H9 (cell line): ENCODE measurements around the gene TMEM132D. TPM values are rescaled to one million over a fixed set of nuclear protein-coding genes. Genes with fewer than 3 reads are reported as not detected.

Experiments used
- DNase-seq: peaks from one replicate; pipeline ENCODE4 v3.0.0-alpha.2; 2017
- H2AFZ ChIP-seq: one replicate; pipeline ENCODE4 v1.6.1; 2013; ENCODE audit warnings: mild to moderate bottlenecking, low read length, control low read depth, moderate library complexity
- H2AK5ac ChIP-seq: 2 replicates; pipeline ENCODE4 v1.6.1; 2013; ENCODE audit warnings: low read length, control low read depth, mixed read lengths; ENCODE audit not compliant: insufficient read length
- H2BK120ac ChIP-seq: one replicate; pipeline ENCODE4 v1.6.1; 2013; ENCODE audit warnings: low read depth, mild to moderate bottlenecking, low read length, control low read depth, inconsistent platforms; ENCODE audit not compliant: poor library complexity, severe bottlenecking
- H2BK12ac ChIP-seq: 2 replicates; pipeline ENCODE4 v1.6.1; 2013; ENCODE audit warnings: low read length, control low read depth, mixed read lengths, low read depth; ENCODE audit not compliant: insufficient read length
- H2BK15ac ChIP-seq: 2 replicates; pipeline ENCODE4 v1.6.1; 2013; ENCODE audit warnings: low read depth, low read length, control low read depth
- H2BK20ac ChIP-seq: one replicate; pipeline ENCODE4 v1.6.1; 2013; ENCODE audit warnings: low read depth, mild to moderate bottlenecking, low read length, control low read depth, inconsistent platforms; ENCODE audit not compliant: poor library complexity, severe bottlenecking
- H2BK5ac ChIP-seq: 2 replicates; pipeline ENCODE4 v1.6.1; 2013; ENCODE audit warnings: low read length, control low read depth, mixed read lengths; ENCODE audit not compliant: insufficient read length
- H3K14ac ChIP-seq: 2 replicates; pipeline ENCODE4 v1.6.1; 2013; ENCODE audit warnings: low read length, control low read depth; ENCODE audit not compliant: insufficient read depth
- H3K18ac ChIP-seq: 2 replicates; pipeline ENCODE4 v1.6.1; 2013; ENCODE audit warnings: low read depth, mild to moderate bottlenecking, mixed read lengths, low read length, control low read depth; ENCODE audit not compliant: insufficient read length
- H3K23ac ChIP-seq: 2 replicates; pipeline ENCODE4 v1.6.1; 2013; ENCODE audit warnings: low read length, control low read depth, mixed read lengths, low read depth; ENCODE audit not compliant: insufficient read length
- H3K23me2 ChIP-seq: 2 replicates; pipeline ENCODE4 v1.6.1; 2013; ENCODE audit warnings: low read depth, mild to moderate bottlenecking, mixed read lengths, low read length, control low read depth; ENCODE audit not compliant: insufficient read length, poor library complexity, severe bottlenecking
- H3K27ac ChIP-seq: 2 replicates; pipeline ENCODE4 v1.5.1; 2013; ENCODE audit warnings: low read length, control low read depth, mixed read lengths, low read depth; ENCODE audit not compliant: insufficient read length
- H3K27me3 ChIP-seq: 2 replicates; pipeline ENCODE4 v1.6.1; 2013; ENCODE audit warnings: low read length, control low read depth, inconsistent platforms; ENCODE audit not compliant: insufficient read depth
- H3K4ac ChIP-seq: 2 replicates; pipeline ENCODE4 v1.6.1; 2013; ENCODE audit warnings: low read depth, mild to moderate bottlenecking, control low read depth, inconsistent platforms, low read length, moderate library complexity
- H3K4me1 ChIP-seq: 2 replicates; pipeline ENCODE4 v1.6.1; 2013; ENCODE audit warnings: low read length, control low read depth, inconsistent platforms; ENCODE audit not compliant: insufficient read depth
- H3K4me2 ChIP-seq: 2 replicates; pipeline ENCODE4 v1.6.1; 2013; ENCODE audit warnings: low read length, control low read depth, mixed read lengths; ENCODE audit not compliant: insufficient read length, insufficient read depth
- H3K56ac ChIP-seq: 2 replicates; pipeline ENCODE4 v1.6.1; 2013; ENCODE audit warnings: low read depth, mild to moderate bottlenecking, mixed read lengths, low read length, control low read depth; ENCODE audit not compliant: insufficient read length
- H3K79me1 ChIP-seq: 2 replicates; pipeline ENCODE4 v1.6.1; 2013; ENCODE audit warnings: low read depth, mild to moderate bottlenecking, moderate library complexity, low read length, control low read depth, inconsistent platforms; ENCODE audit not compliant: insufficient read depth, poor library complexity, severe bottlenecking
- H3K79me2 ChIP-seq: 2 replicates; pipeline ENCODE4 v1.6.1; 2013; ENCODE audit warnings: low read length, control low read depth, inconsistent platforms; ENCODE audit not compliant: insufficient read depth
- H3K9ac ChIP-seq: 2 replicates; pipeline ENCODE4 v1.6.1; 2013; ENCODE audit warnings: low read length, control low read depth, mixed read lengths; ENCODE audit not compliant: insufficient read length; ENCODE audit errors: extremely low read depth
- H3K9me3 ChIP-seq: one replicate; pipeline ENCODE4 v1.6.1; 2013; ENCODE audit warnings: low read depth, low read length, inconsistent platforms; ENCODE audit not compliant: control insufficient read depth
- H3T11ph ChIP-seq: one replicate; pipeline ENCODE4 v1.6.1; 2013; ENCODE audit warnings: mild to moderate bottlenecking, low read length, control low read depth, inconsistent platforms
- H4K20me1 ChIP-seq: one replicate; pipeline ENCODE4 v1.6.1; 2013; ENCODE audit not compliant: control insufficient read depth, insufficient read length, insufficient read depth
- H4K5ac ChIP-seq: 2 replicates; pipeline ENCODE4 v1.6.1; 2013; ENCODE audit warnings: low read depth, mild to moderate bottlenecking, mixed read lengths, low read length, control low read depth; ENCODE audit not compliant: insufficient read length
- H4K8ac ChIP-seq: replicated peaks from 2 replicates; pipeline ENCODE4 v1.6.1; 2013; ENCODE audit warnings: low read length, control low read depth, mixed read lengths, low read depth; ENCODE audit not compliant: insufficient read length
- H4K91ac ChIP-seq: 2 replicates; pipeline ENCODE4 v1.6.1; 2013; ENCODE audit warnings: low read depth, mild to moderate bottlenecking, moderate library complexity, mixed read lengths, low read length, control low read depth; ENCODE audit not compliant: insufficient read length
- H3K27ac Mint-ChIP-seq, 3 experiments: 2 replicates in 2 of 3; 3 replicates in 1 of 3; pipeline ENCODE4 v1.8.0; 2020 to 2021; ENCODE audit warnings: mixed read lengths in 3 of 3, mild to moderate bottlenecking in 1 of 3, moderate library complexity in 1 of 3
- H3K27me3 Mint-ChIP-seq: 2 replicates; pipeline ENCODE4 v1.8.0; 2021; ENCODE audit warnings: low read depth, mild to moderate bottlenecking, moderate library complexity, mixed read lengths
- H3K36me3 Mint-ChIP-seq, 3 experiments: 2 replicates in 2 of 3; 3 replicates in 1 of 3; pipeline ENCODE4 v1.8.0; 2020 to 2021; ENCODE audit warnings: low read depth in 3 of 3, mixed read lengths in 3 of 3; ENCODE audit not compliant: insufficient read depth in 1 of 3
- H3K4me1 Mint-ChIP-seq, 2 experiments: 2 replicates each; pipeline ENCODE4 v1.8.0; 2020; ENCODE audit warnings: mixed read lengths in 2 of 2
- H3K4me3 Mint-ChIP-seq, 2 experiments: 2 replicates in 1 of 2; 3 replicates in 1 of 2; pipeline ENCODE4 v1.8.0; 2020 to 2021; ENCODE audit warnings: mild to moderate bottlenecking in 2 of 2, mixed read lengths in 2 of 2, moderate library complexity in 1 of 2
- H3K9me3 Mint-ChIP-seq, 2 experiments: 2 replicates in 1 of 2; 3 replicates in 1 of 2; pipeline ENCODE4 v1.8.0; 2020; ENCODE audit warnings: mild to moderate bottlenecking in 2 of 2, mixed read lengths in 2 of 2, moderate library complexity in 1 of 2
- WGBS: extraction: QIAGEN DNeasy Blood & Tissue Kit; methylation state at CpG from one replicate; pipeline ENCODE4 v1.1.7; 2013; ENCODE audit warnings: missing lambda C conversion rate, low lambda C conversion rate, mixed read lengths; ENCODE audit not compliant: insufficient read length; ENCODE audit errors: extremely low coverage; 5-methylcytosine and 5-hydroxymethylcytosine counted together
- total RNA-seq: library from RNA; stranded (reverse); gene quantifications from 2 replicates; pipeline ENCODE4 v1.2.1, GENCODE V29; 2021
- TF ChIP-seq, protein P1 (sequence below): fragments of 200-600 bp; sonication (generic); conservative IDR thresholded peaks from 3 replicates; pipeline ENCODE4 v1.8.0; 2021; ENCODE audit warnings: antibody characterized with exemption, mild to moderate bottlenecking

Gene TMEM132D
- total RNA-seq, 1 experiment from 2014 or later, result 6.1 TPM

DNA sequence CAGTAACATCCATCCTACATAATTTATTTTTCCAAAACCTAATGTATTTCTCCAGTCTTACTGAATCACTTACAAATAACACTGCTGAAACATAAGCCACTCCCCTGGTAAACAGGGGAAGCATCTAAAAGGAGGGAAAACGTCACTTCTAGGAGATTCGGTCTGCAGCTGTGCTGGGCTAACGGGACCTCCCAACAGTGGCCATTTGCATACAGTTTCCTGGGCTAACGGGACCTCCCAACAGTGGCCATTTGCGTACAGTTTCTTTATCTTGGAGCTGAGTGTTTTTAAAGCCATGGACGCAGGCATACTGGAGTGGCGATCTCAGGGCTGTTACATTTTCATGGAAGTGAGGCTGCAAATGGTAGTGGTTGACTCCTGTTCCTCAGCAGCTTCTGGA is 242.9 kb downstream of the TMEM132D start:
- Histone ChIP-seq H4K5ac (no peak overlapping the region), H4K8ac (no peak overlapping the region), H3K4me2 (no peak overlapping the region), H3K56ac (no peak overlapping the region), H3K4me1 (peaks cover 9% of the 10 kb centered on the region; the same call in 1 of the 2 replicates), H2BK5ac (no peak overlapping the region), H2BK12ac (no peak overlapping the region), H2AFZ (no peak overlapping the region), H2AK5ac (no peak overlapping the region), H3K79me1 (no peaks in the 10 kb centered on the region), H3K27ac (peak overlapping the region; percentile 1), H2BK120ac (no peak overlapping the region), H3K9me3 (no peaks in the 10 kb centered on the region), H3K23me2 (no peaks in the 10 kb centered on the region), H4K91ac (no peak overlapping the region), H3K18ac (no peak overlapping the region), H4K20me1 (no peaks in the 10 kb centered on the region), H3T11ph (no peak overlapping the region), H3K4ac (no peak overlapping the region), H3K27me3 (no peaks in the 10 kb centered on the region), H3K9ac (no peak overlapping the region), H3K23ac (no peak overlapping the region), H3K79me2 (no peaks in the 10 kb centered on the region), H2BK20ac (no peak overlapping the region), H3K14ac (no peak overlapping the region), H2BK15ac (no peak overlapping the region)
- no peaks in the 10 kb centered on the region; the same call in 1 of the 2 replicates for H3K27me3 Mint-ChIP-seq
- peak overlapping the region in 1 of 3 experiments; percentile 10; a peak in 1 of 7 replicates for H3K27ac Mint-ChIP-seq
- H3K4me3 Mint-ChIP-seq, result no peak overlapping the region
- no CpG with 5 or more reads among the region's 7 CpGs for WGBS
- peak; percentile 54 for DNase-seq
- no peaks in the 10 kb centered on the region for H3K9me3 Mint-ChIP-seq
- H3K4me1 Mint-ChIP-seq, result peaks cover 28 to 39% of the 10 kb centered on the region in 2 experiments
- TF ChIP-seq, protein P1, sequence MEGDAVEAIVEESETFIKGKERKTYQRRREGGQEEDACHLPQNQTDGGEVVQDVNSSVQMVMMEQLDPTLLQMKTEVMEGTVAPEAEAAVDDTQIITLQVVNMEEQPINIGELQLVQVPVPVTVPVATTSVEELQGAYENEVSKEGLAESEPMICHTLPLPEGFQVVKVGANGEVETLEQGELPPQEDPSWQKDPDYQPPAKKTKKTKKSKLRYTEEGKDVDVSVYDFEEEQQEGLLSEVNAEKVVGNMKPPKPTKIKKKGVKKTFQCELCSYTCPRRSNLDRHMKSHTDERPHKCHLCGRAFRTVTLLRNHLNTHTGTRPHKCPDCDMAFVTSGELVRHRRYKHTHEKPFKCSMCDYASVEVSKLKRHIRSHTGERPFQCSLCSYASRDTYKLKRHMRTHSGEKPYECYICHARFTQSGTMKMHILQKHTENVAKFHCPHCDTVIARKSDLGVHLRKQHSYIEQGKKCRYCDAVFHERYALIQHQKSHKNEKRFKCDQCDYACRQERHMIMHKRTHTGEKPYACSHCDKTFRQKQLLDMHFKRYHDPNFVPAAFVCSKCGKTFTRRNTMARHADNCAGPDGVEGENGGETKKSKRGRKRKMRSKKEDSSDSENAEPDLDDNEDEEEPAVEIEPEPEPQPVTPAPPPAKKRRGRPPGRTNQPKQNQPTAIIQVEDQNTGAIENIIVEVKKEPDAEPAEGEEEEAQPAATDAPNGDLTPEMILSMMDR, result no peak
- peaks cover 3 to 14% (median 7%) of the 10 kb centered on the region in 3 experiments; a peak in 4 of 7 replicates for H3K36me3 Mint-ChIP-seq
